WTC11 (cell line): ENCODE data around the gene KLF7. TPM values are rescaled to one million over a fixed set of nuclear protein-coding genes. Genes with fewer than 3 reads are reported as not detected.

Experiments
- ATAC-seq: fragments of 200-7000 bp; cut with Tn5 transposase; 2 replicates; pipeline ENCODE4 v1.10.0; 2021; ENCODE audit warnings: mild to moderate bottlenecking, moderate library complexity
- CTCF ChIA-PET: fragments of 300-600 bp; sonication (Branson Sonifier 250); formaldehyde crosslinking; loops from one replicate; lab custom pipeline; 2021; ENCODE audit warnings: antibody characterized with exemption; lab: Charles Lee
- POLR2A ChIA-PET: fragments of 350-600 bp; sonication (Branson Sonifier 250); formaldehyde crosslinking; loops from one replicate; lab custom pipeline; 2021; ENCODE audit warnings: antibody characterized with exemption; lab: Charles Lee
- DNase-seq: peaks from one replicate; pipeline ENCODE4 v3.0.0; 2021; ENCODE audit warnings: low spot score
- H3K27ac Mint-ChIP-seq: 2 replicates; pipeline ENCODE4 v1.8.0; 2021; ENCODE audit warnings: mixed read lengths
- H3K27me3 Mint-ChIP-seq: 2 replicates; pipeline ENCODE4 v1.8.0; 2021; ENCODE audit warnings: low read depth, mild to moderate bottlenecking, moderate library complexity, mixed read lengths
- H3K36me3 Mint-ChIP-seq: 2 replicates; pipeline ENCODE4 v1.8.0; 2021; ENCODE audit warnings: mixed read lengths
- H3K4me1 Mint-ChIP-seq: 2 replicates; pipeline ENCODE4 v1.8.0; 2022; ENCODE audit warnings: mixed read lengths
- H3K4me3 Mint-ChIP-seq: 2 replicates; pipeline ENCODE4 v1.8.0; 2021; ENCODE audit warnings: mild to moderate bottlenecking, moderate library complexity, mixed read lengths
- H3K9me3 Mint-ChIP-seq: 2 replicates; pipeline ENCODE4 v1.8.0; 2021; ENCODE audit warnings: mixed read lengths
- AFF4 ChIP-seq: sonication (generic); formaldehyde crosslinking; IDR thresholded peaks from 2 replicates; pipeline ENCODE4 v1.8.1; 2023; ENCODE audit warnings: mild to moderate bottlenecking, missing genetic modification reagents, borderline replicate concordance
- ATF3 ChIP-seq: sonication (generic); formaldehyde crosslinking; conservative IDR thresholded peaks from 2 replicates; pipeline ENCODE4 v1.8.1; 2022; ENCODE audit warnings: mild to moderate bottlenecking, missing genetic modification reagents
- CDX4 ChIP-seq: fragments of 250-450 bp; sonication (Bioruptor Pico); IDR thresholded peaks from 2 replicates; pipeline ENCODE4 v1.9.0; 2021; ENCODE audit warnings: moderate library complexity, mild to moderate bottlenecking, inconsistent platforms, borderline replicate concordance
- CREB1 ChIP-seq: sonication (generic); formaldehyde crosslinking; IDR thresholded peaks from 2 replicates; pipeline ENCODE4 v1.8.0; 2023; ENCODE audit warnings: mild to moderate bottlenecking, missing genetic modification reagents
- ELF4 ChIP-seq: sonication (generic); formaldehyde crosslinking; IDR thresholded peaks from 2 replicates; pipeline ENCODE4 v1.8.1; 2022; ENCODE audit warnings: low read depth, mild to moderate bottlenecking, moderate library complexity, missing genetic modification reagents
- EMX1 ChIP-seq: fragments of 250-450 bp; sonication (Bioruptor Pico); IDR thresholded peaks from 2 replicates; pipeline ENCODE4 v1.8.0; 2021; ENCODE audit warnings: mild to moderate bottlenecking
- ETV6 ChIP-seq: sonication (generic); formaldehyde crosslinking; IDR thresholded peaks from 2 replicates; pipeline ENCODE4 v1.8.1; 2022; ENCODE audit warnings: mild to moderate bottlenecking, missing genetic modification reagents
- FOXP1 ChIP-seq: sonication (generic); formaldehyde crosslinking; IDR thresholded peaks from 2 replicates; pipeline ENCODE4 v1.8.0; 2022; ENCODE audit warnings: missing genetic modification reagents, mild to moderate bottlenecking, moderate library complexity, borderline replicate concordance
- GRHL2 ChIP-seq: fragments of 250-450 bp; sonication (Bioruptor Pico); IDR thresholded peaks from 2 replicates; pipeline ENCODE4 v1.8.0; 2022; ENCODE audit warnings: mild to moderate bottlenecking, moderate library complexity; ENCODE audit not compliant: insufficient replicate concordance, severe bottlenecking
- MXD4 ChIP-seq: fragments of 250-450 bp; sonication (Bioruptor Pico); IDR thresholded peaks from 2 replicates; pipeline ENCODE4 v1.8.0; 2021; ENCODE audit warnings: mild to moderate bottlenecking, moderate library complexity, borderline replicate concordance
- NFE2L1 ChIP-seq: sonication (generic); formaldehyde crosslinking; IDR thresholded peaks from 2 replicates; pipeline ENCODE4 v1.8.1; 2023; ENCODE audit warnings: missing genetic modification reagents
- NR2C2 ChIP-seq: sonication (generic); formaldehyde crosslinking; IDR thresholded peaks from 2 replicates; pipeline ENCODE4 v1.8.0; 2022; ENCODE audit warnings: mild to moderate bottlenecking, missing genetic modification reagents
- PRRX2 ChIP-seq: fragments of 250-450 bp; sonication (Bioruptor Pico); IDR thresholded peaks from 2 replicates; pipeline ENCODE4 v1.8.0; 2021; ENCODE audit warnings: mild to moderate bottlenecking
- RELA ChIP-seq: sonication (generic); formaldehyde crosslinking; IDR thresholded peaks from 2 replicates; pipeline ENCODE4 v1.8.1; 2022; ENCODE audit warnings: missing genetic modification reagents, mild to moderate bottlenecking, borderline replicate concordance
- TEAD1 ChIP-seq: sonication (generic); formaldehyde crosslinking; IDR thresholded peaks from 2 replicates; pipeline ENCODE4 v1.8.0; 2022; ENCODE audit warnings: mild to moderate bottlenecking, missing genetic modification reagents
- USF1 ChIP-seq: sonication (generic); formaldehyde crosslinking; IDR thresholded peaks from 2 replicates; pipeline ENCODE4 v1.8.0; 2022; ENCODE audit warnings: mild to moderate bottlenecking, missing genetic modification reagents
- ZMAT4 ChIP-seq: fragments of 250-450 bp; sonication (Bioruptor Pico); IDR thresholded peaks from 2 replicates; pipeline ENCODE4 v1.9.0; 2021; ENCODE audit warnings: mild to moderate bottlenecking
- ZNF281 ChIP-seq: sonication (generic); formaldehyde crosslinking; IDR thresholded peaks from 2 replicates; pipeline ENCODE4 v1.8.0; 2023; ENCODE audit warnings: mild to moderate bottlenecking, missing genetic modification reagents
- ZNF512 ChIP-seq: sonication (generic); formaldehyde crosslinking; IDR thresholded peaks from 2 replicates; pipeline ENCODE4 v1.8.1; 2022; ENCODE audit warnings: missing genetic modification reagents, borderline replicate concordance
- ZNF532 ChIP-seq: fragments of 250-450 bp; sonication (Bioruptor Pico); IDR thresholded peaks from 2 replicates; pipeline ENCODE4 v1.9.0; 2021; ENCODE audit warnings: mild to moderate bottlenecking, borderline replicate concordance
- total RNA-seq: library from RNA; stranded (reverse); gene quantifications from 3 replicates; pipeline ENCODE4 v1.2.3, GENCODE V29; 2021

The KLF7 gene
- total RNA-seq, 1 experiment from 2014 or later = 25.4 TPM

GRCh38 chr2:207111757-207112156 lies 54.0 kb downstream of the KLF7 start:
- H3K27me3 Mint-ChIP-seq = no peaks in the 10 kb centered on the region
- DNase-seq (no peak), ATAC-seq (no peak)
- POLR2A ChIA-PET = no interaction called here
- TF ChIP-seq ZNF281 (CRISPR knock-in tag) (no peak), MXD4 (CRISPR knock-in tag) (no peak), NR2C2 (CRISPR knock-in tag) (no peak), PRRX2 (CRISPR knock-in tag) (no peak), CDX4 (CRISPR knock-in tag) (no peak), ZMAT4 (CRISPR knock-in tag) (no peak), GRHL2 (CRISPR knock-in tag) (no peak), AFF4 (CRISPR knock-in tag) (no peak), FOXP1 (no peak), ZNF512 (no peak), CREB1 (CRISPR knock-in tag) (no peak), ETV6 (CRISPR knock-in tag) (no peak), ELF4 (CRISPR knock-in tag) (no peak), USF1 (no peak), ATF3 (CRISPR knock-in tag) (no peak), RELA (CRISPR knock-in tag) (no peak), EMX1 (CRISPR knock-in tag) (no peak), ZNF532 (CRISPR knock-in tag) (no peak), NFE2L1 (no peak), TEAD1 (CRISPR knock-in tag) (no peak)
- 0 out of 2 replicates have a peak, but pooled peaks cover 2% of the 10 kb centered on the region for H3K36me3 Mint-ChIP-seq
- no peaks in the 10 kb centered on the region for H3K9me3 Mint-ChIP-seq
- H3K4me1 Mint-ChIP-seq = peaks cover 15% of the 10 kb centered on the region
- CTCF ChIA-PET = no interaction called here
- no peak overlapping the region for H3K4me3 Mint-ChIP-seq
- H3K27ac Mint-ChIP-seq = no peak overlapping the region
